ENCODE data around the gene EFCAB12. TPM values are rescaled to one million over a fixed set of nuclear protein-coding genes. Genes with fewer than 3 reads are reported as not detected.

Gene EFCAB12
- total and polyA plus RNA-seq, 10 of the 15 experiments (the other 5 are each of a cell fraction or from before 2014, with no cell fraction given) = 0.02 to 0.85 (median 0.33) TPM

DNA sequence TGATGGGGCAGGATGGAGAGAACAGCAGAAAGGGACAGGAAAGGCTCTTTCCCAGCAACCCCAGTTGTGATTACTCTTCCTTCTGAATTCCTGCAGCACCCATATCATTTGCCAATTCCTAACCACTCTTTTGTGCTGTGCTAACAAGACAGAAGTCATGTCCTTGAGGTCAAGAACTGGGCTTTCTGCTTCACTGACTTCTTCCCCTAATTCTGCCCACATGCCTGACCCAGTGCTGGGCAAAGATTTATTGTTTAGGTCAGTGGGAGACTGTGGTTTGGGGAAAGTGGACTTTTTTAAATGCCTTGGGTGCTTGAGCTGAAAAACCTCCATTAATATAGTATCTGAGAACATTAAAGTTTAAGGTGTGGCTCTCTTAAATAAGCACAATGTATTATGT, 4.2 kb upstream of the EFCAB12 start:
- Histone ChIP-seq H3K79me2 (ENCODE audit: control insufficient read depth, insufficient read depth, low read length) (peaks cover 30% of the 10 kb centered on the region), H2AFZ (ENCODE audit: control insufficient read depth, low read depth, low read length) (no peak overlapping the region), H3K9me3 (replicated peaks; ENCODE audit: control insufficient read depth, insufficient read depth, low read length) (no peaks in the 10 kb centered on the region), H3K27me3 (replicated peaks in 1 of 2; ENCODE audit: control insufficient read depth in 2 of 2, insufficient read depth in 2 of 2, low read length in 1 of 2) (no peaks in the 10 kb centered on the region), H3K4me1 (ENCODE audit: control insufficient read depth, insufficient read depth, low read length) (peaks cover 13% of the 10 kb centered on the region), H3K4me2 (ENCODE audit: control insufficient read depth, insufficient read depth) (no peak overlapping the region), H3K9ac (ENCODE audit: control insufficient read depth, insufficient read depth, low read length) (no peak overlapping the region), H3K36me3 (ENCODE audit: control insufficient read depth in 2 of 2, insufficient read depth in 2 of 2, low read length in 1 of 2) (peaks cover 10 to 11% of the 10 kb centered on the region in 2 experiments), H3K4me3 (no peak overlapping the region), H3K27ac (ENCODE audit: control insufficient read depth, insufficient read depth) (no peak overlapping the region), H4K20me1 (ENCODE audit: control insufficient read depth, insufficient read depth) (no peaks in the 10 kb centered on the region)
- SMC1A ChIA-PET (ENCODE audit: uncharacterized antibody, unreplicated experiment) = interaction anchor here (0.9 to 14.5 kb wide), 4 partner anchors 10 to 313 kb away, joined by 3 to 275 read pairs (median 39); no protein-coding TSS in a partner anchor
- in situ Hi-C loops (cut with MboI) (no loop called here), intact Hi-C loops (cut with micrococcal nuclease; ENCODE audit: unreplicated experiment) (no loop called here)
- FAIRE-seq = no peak
- POLR2A ChIA-PET = interaction anchor here (0.7 to 1.4 kb wide), 4 partner anchors 19 to 117 kb away, joined by 3 to 8 read pairs (median 4); a partner anchor contains a TSS
- no TSS peak for BruUV-seq (replicated peaks)
- ATAC-seq = no peak
- TF ChIP-seq SIX5 (IDR thresholded peaks at IDR 0.05; ENCODE audit: low read depth, low read length, severe bottlenecking) (no peak), ZNF384 (IDR thresholded peaks at IDR 0.05; ENCODE audit: borderline replicate concordance, low read depth, low read length) (no peak), FOXK2 (IDR thresholded peaks at IDR 0.05) (no peak), MTA2 (IDR thresholded peaks at IDR 0.05; ENCODE audit: low read depth) (no peak), ESRRA (IDR thresholded peaks at IDR 0.05; ENCODE audit: low read length) (no peak), SMC3 (IDR thresholded peaks at IDR 0.05; ENCODE audit: borderline replicate concordance, low read length) (no peak), NR2F1 (conservative IDR thresholded peaks at IDR 0.05) (no peak)
- TF ChIP-seq, protein P1, sequence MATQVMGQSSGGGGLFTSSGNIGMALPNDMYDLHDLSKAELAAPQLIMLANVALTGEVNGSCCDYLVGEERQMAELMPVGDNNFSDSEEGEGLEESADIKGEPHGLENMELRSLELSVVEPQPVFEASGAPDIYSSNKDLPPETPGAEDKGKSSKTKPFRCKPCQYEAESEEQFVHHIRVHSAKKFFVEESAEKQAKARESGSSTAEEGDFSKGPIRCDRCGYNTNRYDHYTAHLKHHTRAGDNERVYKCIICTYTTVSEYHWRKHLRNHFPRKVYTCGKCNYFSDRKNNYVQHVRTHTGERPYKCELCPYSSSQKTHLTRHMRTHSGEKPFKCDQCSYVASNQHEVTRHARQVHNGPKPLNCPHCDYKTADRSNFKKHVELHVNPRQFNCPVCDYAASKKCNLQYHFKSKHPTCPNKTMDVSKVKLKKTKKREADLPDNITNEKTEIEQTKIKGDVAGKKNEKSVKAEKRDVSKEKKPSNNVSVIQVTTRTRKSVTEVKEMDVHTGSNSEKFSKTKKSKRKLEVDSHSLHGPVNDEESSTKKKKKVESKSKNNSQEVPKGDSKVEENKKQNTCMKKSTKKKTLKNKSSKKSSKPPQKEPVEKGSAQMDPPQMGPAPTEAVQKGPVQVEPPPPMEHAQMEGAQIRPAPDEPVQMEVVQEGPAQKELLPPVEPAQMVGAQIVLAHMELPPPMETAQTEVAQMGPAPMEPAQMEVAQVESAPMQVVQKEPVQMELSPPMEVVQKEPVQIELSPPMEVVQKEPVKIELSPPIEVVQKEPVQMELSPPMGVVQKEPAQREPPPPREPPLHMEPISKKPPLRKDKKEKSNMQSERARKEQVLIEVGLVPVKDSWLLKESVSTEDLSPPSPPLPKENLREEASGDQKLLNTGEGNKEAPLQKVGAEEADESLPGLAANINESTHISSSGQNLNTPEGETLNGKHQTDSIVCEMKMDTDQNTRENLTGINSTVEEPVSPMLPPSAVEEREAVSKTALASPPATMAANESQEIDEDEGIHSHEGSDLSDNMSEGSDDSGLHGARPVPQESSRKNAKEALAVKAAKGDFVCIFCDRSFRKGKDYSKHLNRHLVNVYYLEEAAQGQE (IDR thresholded peaks at IDR 0.05; ENCODE audit: low read depth, low read length) = no peak
- TF ChIP-seq, protein P2, sequence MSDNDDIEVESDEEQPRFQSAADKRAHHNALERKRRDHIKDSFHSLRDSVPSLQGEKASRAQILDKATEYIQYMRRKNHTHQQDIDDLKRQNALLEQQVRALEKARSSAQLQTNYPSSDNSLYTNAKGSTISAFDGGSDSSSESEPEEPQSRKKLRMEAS (IDR thresholded peaks at IDR 0.05; ENCODE audit: low read depth, low read length) = no peak
- DNase-seq (ENCODE audit: low read depth, low spot score) = no peak
- CTCF ChIA-PET = interaction anchor here (1.6 to 2.5 kb wide), 3 partner anchors 23 to 116 kb away, joined by 4 to 11 read pairs (median 5); a partner anchor contains a TSS
- RAD21 ChIA-PET (ENCODE audit: unreplicated experiment) = interaction anchor here (1.1 to 4.4 kb wide), 3 partner anchors 19 to 49 kb away, joined by 3 to 36 read pairs (median 32); no protein-coding TSS in a partner anchor

All from GM12878 (cell line).